ENCODE measurements around the gene GMPR. TPM values are rescaled to one million over a fixed set of nuclear protein-coding genes. Genes with fewer than 3 reads are reported as not detected.

GMPR gene
- total RNA-seq: 6.1 and 7.1 TPM in 2 replicates

DNA sequence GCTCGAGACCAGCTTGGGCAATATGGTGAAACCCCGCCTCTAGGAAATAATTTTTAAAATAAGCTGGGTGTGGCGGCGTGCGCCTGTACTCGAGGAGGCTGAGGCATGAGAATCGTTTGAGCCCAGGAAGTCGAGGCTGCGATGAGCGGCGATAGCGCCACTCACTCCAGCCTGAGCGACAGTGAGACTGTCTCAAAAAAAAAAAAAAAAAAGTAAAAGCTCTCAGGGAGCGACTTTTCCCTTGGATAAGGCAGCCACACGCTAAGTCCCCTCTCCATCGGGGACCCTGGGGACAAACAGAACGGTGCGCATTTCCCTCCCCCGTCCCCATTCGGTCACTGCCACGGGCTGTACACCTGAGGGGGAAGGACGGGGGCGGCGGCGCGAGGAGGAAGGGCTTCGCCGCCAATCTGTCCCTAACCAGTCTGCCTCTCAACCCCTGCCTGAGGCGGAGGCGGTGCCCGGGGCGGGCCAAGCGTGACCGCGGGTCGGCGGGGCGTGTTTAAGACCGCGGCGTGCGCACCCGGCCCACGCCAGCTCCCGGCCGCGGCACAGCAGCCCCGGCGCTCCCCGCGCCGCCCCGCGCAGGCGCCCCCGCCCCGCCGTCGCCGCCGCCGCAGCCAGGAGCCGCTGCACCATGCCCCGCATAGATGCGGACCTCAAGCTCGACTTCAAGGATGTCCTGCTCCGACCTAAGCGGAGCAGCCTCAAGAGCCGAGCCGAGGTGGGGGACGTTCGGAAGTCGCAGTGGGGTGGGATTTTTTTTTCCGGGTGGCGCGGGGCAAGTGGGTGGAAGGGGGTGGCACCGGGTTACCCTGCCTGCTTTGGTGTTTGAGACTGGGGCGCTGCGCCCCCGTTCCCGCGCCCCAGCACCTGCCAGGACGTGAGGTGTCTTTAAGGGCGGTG is at the start of gene GMPR:
Gene GMPR, plus strand, starts transcription at position 531 of the 906 bp plus-strand sequence. Its CDS starts 107 bp downstream, at position 638.

Other genes starting within 250 kb of the GMPR start
- gene MYLIP, start 109.5 kb upstream of the GMPR start, total RNA-seq: 5.6 and 6.8 TPM in 2 replicates